Prostate gland (tissue), 2 donors: ENCODE data around the gene ENHO. TPM values are rescaled to one million over a fixed set of nuclear protein-coding genes. Genes with fewer than 3 reads are reported as not detected.

ENCODE experiments used
- DNase-seq: peaks from one replicate; pipeline ENCODE4 v3.0.0-alpha.2; 2019; ENCODE audit warnings: low spot score
- H3K27ac ChIP-seq, 2 donors: fragments of 200-600 bp; sonication (generic); 2 replicates each; pipeline ENCODE4 v1.5.1; 2017 to 2019
- H3K27me3 ChIP-seq: fragments of 200-600 bp; sonication (generic); replicated peaks from 2 replicates; pipeline ENCODE4 v1.5.1; 2019; ENCODE audit not compliant: insufficient read depth
- H3K36me3 ChIP-seq, 2 donors: fragments of 200-600 bp; sonication (generic); 1 replicate in 1 of 2; 2 replicates in 1 of 2; pipeline versions ENCODE4 v1.5.1 to v1.8.1; 2017 to 2019
- H3K4me1 ChIP-seq: fragments of 200-600 bp; sonication (generic); replicated peaks from 2 replicates; pipeline ENCODE4 v1.5.1; 2019
- H3K4me3 ChIP-seq, 2 donors: fragments of 200-600 bp; sonication (generic); 2 replicates each; pipeline ENCODE4 v1.5.1; 2017 to 2019
- H3K9me3 ChIP-seq: fragments of 200-600 bp; sonication (generic); 2 replicates; pipeline ENCODE4 v1.5.1; 2017
- CTCF ChIP-seq, 4 experiments: fragments of 200-600 bp in 2 of 4; fragments of 450-650 bp in 2 of 4; sonication (generic) in 2 of 4; IDR thresholded peaks; 1 replicate in 3 of 4; 2 replicates in 1 of 4; pipeline ENCODE4 v1.5.1; 2016 to 2019; ENCODE audit warnings: antibody characterized with exemption in 4 of 4, mild to moderate bottlenecking in 2 of 4, moderate library complexity in 2 of 4
- POLR2A ChIP-seq: fragments of 450-650 bp; IDR thresholded peaks from one replicate; pipeline ENCODE4 v1.6.1; 2016; ENCODE audit warnings: antibody characterized with exemption, mild to moderate bottlenecking
- POLR2AphosphoS5 ChIP-seq: sonication (generic); formaldehyde crosslinking; IDR thresholded peaks from one replicate; pipeline ENCODE4 v1.6.1; 2017; ENCODE audit warnings: antibody characterized with exemption
- WGBS: methylation state at CpG from one replicate; pipeline ENCODE4 v1.1.5; 2018; 5-methylcytosine and 5-hydroxymethylcytosine counted together
- intact Hi-C: fragments of 100-400 bp; cut with DNase I; formaldehyde crosslinking; loops from one replicate; pipeline ENCODE4 v1.14.2; 2022
- total RNA-seq, 2 donors: library from RNA; depleted of rRNA; stranded (reverse); fragments of >200 nt; gene quantifications; one replicate each; pipeline ENCODE4 v1.1.0, GENCODE V29; 2016

Gene ENHO
- total RNA-seq, result 10 to 100 TPM; 20.9 to 28.2 TPM

- no peaks in the 10 kb centered on the region for H3K4me1 ChIP-seq
- H3K9me3 ChIP-seq, result no peaks in the 10 kb centered on the region
- DNase-seq, result peak; percentile 84
- H3K27ac ChIP-seq, result peak within 1 kb of the TSS; percentile 37 to 57
- H3K36me3 ChIP-seq, result no peaks in the 10 kb centered on the region
- TF ChIP-seq POLR2A (peak; percentile 9), CTCF (IDR thresholded peaks at IDR 0.05) (no peak), POLR2AphosphoS5 (peak; percentile 50)
- H3K27me3 ChIP-seq, result no peaks in the 10 kb centered on the region
- peak within 1 kb of the TSS; percentile 41 to 54 for H3K4me3 ChIP-seq
- intact Hi-C loops, result loop anchor here (2.0 kb wide), 1 partner anchor 20 kb away; no protein-coding TSS in a partner anchor
- WGBS, result 5% methylated on average over 59 of the region's 63 CpGs
These were observed at the start of gene ENHO for GRCh38 chr9:34522971-34523797. Gene ENHO, minus strand, starts transcription at chr9:34522990. Its CDS starts 1,295 bp downstream, at chr9:34521695.

- DNase-seq, result no peak
- intact Hi-C loops, result no loop called here
These were observed 49.3 kb upstream of the ENHO start for GRCh38 chr9:34572092-34572491.

GRCh38 chr9:34571481-34571810 lies 48.7 kb upstream of the ENHO start:
- DNase-seq, result no peak
- H3K36me3 ChIP-seq, result no peaks in the 10 kb centered on the region
- H3K27me3 ChIP-seq, result no peaks in the 10 kb centered on the region

More at GRCh38 chr9:34572092-34572491, 49.3 kb upstream of the ENHO start:
- Histone ChIP-seq H3K27ac (no peak overlapping the region), H3K27me3 (no peaks in the 10 kb centered on the region), H3K4me3 (no peak overlapping the region), H3K36me3 (no peaks in the 10 kb centered on the region), H3K4me1 (no peaks in the 10 kb centered on the region), H3K9me3 (no peaks in the 10 kb centered on the region)
- no peak for TF ChIP-seq POLR2A
- no peak for TF ChIP-seq CTCF (IDR thresholded peaks at IDR 0.05)
- no peak for TF ChIP-seq POLR2AphosphoS5

GRCh38 chr9:34570809-34571480 lies 48.2 kb upstream of the ENHO start:
- no peak overlapping the region for H3K4me3 ChIP-seq
- H3K9me3 ChIP-seq, result no peaks in the 10 kb centered on the region
- no peak for TF ChIP-seq CTCF (IDR thresholded peaks at IDR 0.05)
- no peak for TF ChIP-seq POLR2AphosphoS5
- no peak for TF ChIP-seq POLR2A
- no peak overlapping the region for H3K27ac ChIP-seq
- WGBS, result 82% methylated on average over 7 of the region's 7 CpGs
- H3K27me3 ChIP-seq, result no peaks in the 10 kb centered on the region
- no peak for DNase-seq
- no peaks in the 10 kb centered on the region for H3K4me1 ChIP-seq
- no peaks in the 10 kb centered on the region for H3K36me3 ChIP-seq
- intact Hi-C loops, result no loop called here

More at GRCh38 chr9:34571481-34571810, 48.7 kb upstream of the ENHO start:
- no peak overlapping the region for H3K4me3 ChIP-seq
- H3K27ac ChIP-seq, result no peak overlapping the region
- H3K9me3 ChIP-seq, result no peaks in the 10 kb centered on the region
- TF ChIP-seq POLR2A (no peak), POLR2AphosphoS5 (no peak), CTCF (IDR thresholded peaks at IDR 0.05) (no peak)
- intact Hi-C loops, result no loop called here
- WGBS, result 56% methylated on average over 12 of the region's 12 CpGs
- H3K4me1 ChIP-seq, result no peaks in the 10 kb centered on the region
